SU-DHL-6 (cell line): Measurements from ENCODE around the gene C7.
"Not testable (repeated sequence)": the region's sequence is repeated elsewhere in the genome, so short reads cannot be mapped to it uniquely, and the experiment has no call there.

ENCODE experiments used
- H2AFZ ChIP-seq: fragments of 200-600 bp; sonication (generic); 2 replicates; pipeline ENCODE4 v1.6.1; 2014; ENCODE audit warnings: low read depth, mild to moderate bottlenecking, moderate library complexity, mixed read lengths, antibody characterized with exemption, low read length; ENCODE audit not compliant: severe bottlenecking
- H3F3A ChIP-seq: fragments of 200-600 bp; shearing (Covaris generic); 2 replicates; pipeline ENCODE4 v1.6.0; 2016; ENCODE audit warnings: antibody characterized with exemption, mild to moderate bottlenecking; ENCODE audit not compliant: insufficient read depth
- H3K27ac ChIP-seq: fragments of 200-600 bp; sonication (generic); 2 replicates; pipeline ENCODE4 v1.5.1; 2016; ENCODE audit warnings: low read depth, mild to moderate bottlenecking, low read length, moderate library complexity, mixed read lengths
- H3K27me3 ChIP-seq: fragments of 200-600 bp; sonication (generic), shearing (Covaris generic); 2 replicates; pipeline ENCODE4 v1.6.0; 2014; ENCODE audit warnings: mild to moderate bottlenecking, low read length
- H3K36me3 ChIP-seq: fragments of 200-600 bp; sonication (generic); 2 replicates; pipeline ENCODE4 v1.6.1; 2014; ENCODE audit warnings: mild to moderate bottlenecking, low read length, mixed read lengths
- H3K4me2 ChIP-seq: fragments of 300-600, 200-600 bp; shearing (Covaris generic), sonication (generic); 2 replicates; pipeline ENCODE4 v1.6.0; 2014; ENCODE audit warnings: low read length, low read depth, mild to moderate bottlenecking; ENCODE audit not compliant: poor library complexity, severe bottlenecking
- H3K4me3 ChIP-seq: fragments of 200-600 bp; sonication (generic); 2 replicates; pipeline ENCODE4 v1.5.1; 2014; ENCODE audit warnings: antibody characterized with exemption, low read length, mild to moderate bottlenecking, mixed read lengths; ENCODE audit not compliant: insufficient read depth, poor library complexity, severe bottlenecking
- H3K79me2 ChIP-seq: fragments of 200-600 bp; sonication (generic); 2 replicates; pipeline ENCODE4 v1.6.1; 2014; ENCODE audit warnings: mild to moderate bottlenecking, low read length, moderate library complexity; ENCODE audit not compliant: insufficient read depth
- H3K9ac ChIP-seq: fragments of 200-600 bp; sonication (generic); 2 replicates; pipeline ENCODE4 v1.7.0; 2014; ENCODE audit warnings: mild to moderate bottlenecking, low read length
- H3K9me2 ChIP-seq: fragments of 200-600 bp; sonication (generic); replicated peaks from 2 replicates; pipeline ENCODE4 v1.6.1; 2014; ENCODE audit warnings: low read length; ENCODE audit not compliant: insufficient read depth
- H3K9me3 ChIP-seq: fragments of 200-600 bp; sonication (generic); 2 replicates; pipeline ENCODE4 v1.6.1; 2014; ENCODE audit warnings: low read length, mixed read lengths; ENCODE audit not compliant: insufficient read depth
- H4K20me1 ChIP-seq: fragments of 200-600 bp; sonication (generic); 2 replicates; pipeline ENCODE4 v1.6.1; 2014; ENCODE audit warnings: low read depth, mild to moderate bottlenecking, antibody characterized with exemption, low read length, moderate library complexity, mixed read lengths
- CTCF ChIP-seq: fragments of 200-600 bp; sonication (generic); IDR thresholded peaks from one replicate; pipeline ENCODE4 v1.5.1; 2017; ENCODE audit warnings: antibody characterized with exemption, mild to moderate bottlenecking, low read length, moderate library complexity; ENCODE audit not compliant: insufficient read depth, poor library complexity, severe bottlenecking
- EZH2phosphoT487 ChIP-seq: fragments of 200-600 bp; sonication (generic), shearing (Covaris generic); conservative IDR thresholded peaks from 2 replicates; pipeline ENCODE4 v1.6.1; 2018; ENCODE audit warnings: mild to moderate bottlenecking, antibody characterized with exemption, low read length, moderate library complexity, mixed read lengths

Gene C7

GRCh38 chr5:40909264-40909663, at the start of gene C7:
TSS of gene C7 (plus strand) at chr5:40909497. CDS start at chr5:40909611, 114 bp downstream.
- no peaks in the 10 kb centered on the region for H3K9me3 ChIP-seq

GRCh38 chr5:40860711-40861110, 48.6 kb upstream of the C7 start:
- H4K20me1 ChIP-seq = no peaks in the 10 kb centered on the region
- no peaks in the 10 kb centered on the region for H3K9me3 ChIP-seq
- no peaks in the 10 kb centered on the region for H3K36me3 ChIP-seq
- no peaks in the 10 kb centered on the region for H3K79me2 ChIP-seq
- no peak overlapping the region for H3K4me2 ChIP-seq
- H3K4me3 ChIP-seq = no peak overlapping the region
- no peaks in the 10 kb centered on the region for H3K9me2 ChIP-seq
- TF ChIP-seq CTCF = no peak
- no peak for TF ChIP-seq EZH2phosphoT487
- H3F3A ChIP-seq = no peaks in the 10 kb centered on the region
- no peak overlapping the region for H2AFZ ChIP-seq
- H3K27ac ChIP-seq = no peak overlapping the region
- no peaks in the 10 kb centered on the region for H3K27me3 ChIP-seq
- no peak overlapping the region for H3K9ac ChIP-seq

More at GRCh38 chr5:40909264-40909663, at the start of gene C7:
- no peak within 1 kb of the TSS for H3K9ac ChIP-seq
- no peaks in the 10 kb centered on the region for H4K20me1 ChIP-seq
- H3K4me3 ChIP-seq = no peak within 1 kb of the TSS
- no peak within 1 kb of the TSS for H2AFZ ChIP-seq
- H3K4me2 ChIP-seq = no peak within 1 kb of the TSS
- H3K27me3 ChIP-seq = no peaks in the 10 kb centered on the region
- no peaks in the 10 kb centered on the region for H3K9me2 ChIP-seq
- H3F3A ChIP-seq = no peaks in the 10 kb centered on the region
- H3K79me2 ChIP-seq = no peaks in the 10 kb centered on the region
- no peaks in the 10 kb centered on the region for H3K36me3 ChIP-seq
- H3K27ac ChIP-seq = no peak within 1 kb of the TSS
- no peak for TF ChIP-seq EZH2phosphoT487
- TF ChIP-seq CTCF = no peak

- H3F3A ChIP-seq, H3K27me3 ChIP-seq, H3K4me2 ChIP-seq, H3K9me3 ChIP-seq, H4K20me1 ChIP-seq, H3K27ac ChIP-seq, H3K9ac ChIP-seq, H2AFZ ChIP-seq, H3K9me2 ChIP-seq, H3K79me2 ChIP-seq, H3K36me3 ChIP-seq, H3K4me3 ChIP-seq: not testable (repeated sequence)
Observed at GRCh38 chr5:40865004-40865403, 44.3 kb upstream of the C7 start.

- no peak overlapping the region for H2AFZ ChIP-seq
- H3K4me2 ChIP-seq = no peak overlapping the region
- H3K4me3 ChIP-seq = no peak overlapping the region
- no peaks in the 10 kb centered on the region for H4K20me1 ChIP-seq
- TF ChIP-seq CTCF (no peak), EZH2phosphoT487 (no peak)
- H3K9ac ChIP-seq = no peak overlapping the region
- no peaks in the 10 kb centered on the region for H3K9me3 ChIP-seq
- H3K36me3 ChIP-seq = no peaks in the 10 kb centered on the region
- no peaks in the 10 kb centered on the region for H3K9me2 ChIP-seq
- no peak overlapping the region for H3K27ac ChIP-seq
- H3K27me3 ChIP-seq = no peaks in the 10 kb centered on the region
- no peaks in the 10 kb centered on the region for H3K79me2 ChIP-seq
- no peaks in the 10 kb centered on the region for H3F3A ChIP-seq
Observed at GRCh38 chr5:40866844-40867243, 42.5 kb upstream of the C7 start.
